HG02884 (cell line): ENCODE data around the gene PC.
"Not testable (repeated sequence)": the region's sequence is repeated elsewhere in the genome, so short reads cannot be mapped to it uniquely, and the experiment has no call there.

Source experiments
- ATAC-seq: cut with Tn5 transposase; IDR thresholded peaks from one replicate; pipeline ENCODE4 v1.9.1; 2021; ENCODE audit warnings: mild to moderate bottlenecking, moderate library complexity; ENCODE audit not compliant: unreplicated experiment

Gene PC

DNA sequence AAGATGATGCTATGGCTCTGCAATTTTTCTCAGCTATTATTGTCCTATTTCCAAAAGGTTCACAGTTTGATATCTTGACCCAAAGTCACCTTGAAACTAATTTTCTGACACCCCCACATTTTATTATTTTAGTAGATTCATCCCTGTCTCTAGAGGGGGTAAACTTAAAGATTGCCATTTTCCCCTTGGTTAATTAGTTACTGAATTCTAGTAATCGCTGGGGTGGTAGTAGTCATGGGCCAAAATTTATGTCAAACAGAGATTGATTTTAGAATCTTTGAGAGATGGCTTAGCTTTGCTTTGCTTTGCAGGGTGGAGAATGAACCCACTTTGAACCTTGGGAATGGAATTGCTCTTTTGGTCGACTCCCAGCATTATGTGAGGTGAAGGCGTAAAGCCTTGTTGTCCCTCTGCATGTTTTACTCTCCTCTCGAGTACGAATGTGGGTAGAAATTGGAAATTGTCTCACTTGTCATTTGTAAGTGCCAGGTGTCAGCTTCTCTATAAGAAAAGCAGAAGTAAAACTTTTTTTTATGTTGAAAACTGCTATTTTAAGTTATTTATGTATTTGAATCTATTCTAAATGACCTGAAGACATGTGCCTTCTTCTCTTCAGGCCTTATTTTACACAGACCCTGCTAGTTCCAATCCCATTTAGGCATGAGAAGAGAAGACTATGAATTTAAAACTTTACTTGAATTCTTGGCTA, 157.3 kb downstream of the PC start:
- ATAC-seq = no peak

DNA sequence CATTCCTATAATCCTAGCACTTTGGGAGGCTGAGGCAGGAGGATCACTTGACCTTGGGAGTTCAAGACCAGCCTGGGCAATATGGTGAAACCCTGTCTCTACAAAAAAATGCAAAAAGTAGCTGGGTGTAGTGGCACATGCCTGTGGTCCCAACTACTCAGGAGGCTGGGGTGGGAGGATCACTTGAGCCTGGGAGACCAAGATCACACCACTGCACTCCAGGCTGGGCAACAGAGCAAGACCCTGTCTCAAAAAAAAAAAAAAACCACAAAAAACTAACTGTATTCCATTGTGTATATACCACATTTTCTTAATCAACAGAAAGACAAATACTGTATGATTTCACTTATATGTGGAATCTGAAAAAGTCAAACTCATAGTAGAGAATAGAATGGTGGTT, 158.4 kb downstream of the PC start:
- not testable (repeated sequence) for ATAC-seq
